ENCODE results near the gene KCNJ9.

Gene KCNJ9

DNA sequence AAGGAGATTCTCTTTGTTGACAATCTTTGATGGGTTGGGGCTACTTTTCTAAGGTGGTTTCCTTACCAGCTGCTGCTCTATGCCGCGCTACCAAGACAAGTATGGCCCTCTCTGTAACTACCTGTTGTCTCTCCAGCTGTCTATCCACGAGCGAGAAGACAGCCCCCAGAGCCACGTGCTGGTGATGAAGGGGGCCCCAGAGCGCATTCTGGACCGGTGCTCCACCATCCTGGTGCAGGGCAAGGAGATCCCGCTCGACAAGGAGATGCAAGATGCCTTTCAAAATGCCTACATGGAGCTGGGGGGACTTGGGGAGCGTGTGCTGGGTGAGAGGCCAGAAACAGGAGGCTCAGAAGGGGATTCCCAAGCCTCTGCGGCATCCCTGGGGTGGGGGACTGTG lies 48.6 kb downstream of the KCNJ9 start:
- Histone ChIP-seq H3K4me2 (no peak overlapping the region), H3K79me2 (ENCODE audit: insufficient read depth, low read depth) (no peaks in the 10 kb centered on the region), H3K27ac (no peak overlapping the region), H3K4me1 (ENCODE audit: low read depth, poor library complexity, severe bottlenecking) (peaks cover 11% of the 10 kb centered on the region), H3K4me3 (IDR thresholded peaks at IDR 0.05; ENCODE audit: insufficient read depth, low read depth, low read length) (no peak overlapping the region), H3K9ac (no peak overlapping the region), H4K20me1 (ENCODE audit: insufficient read depth) (no peaks in the 10 kb centered on the region), H3K36me3 (ENCODE audit: insufficient read depth) (no peaks in the 10 kb centered on the region), H2AFZ (ENCODE audit: low read depth) (no peak overlapping the region), H3K27me3 (ENCODE audit: insufficient read depth, low read depth) (no peaks in the 10 kb centered on the region)
- no peak for TF ChIP-seq CTCF (conservative IDR thresholded peaks at IDR 0.05; ENCODE audit: low read depth, low read length)

DNA sequence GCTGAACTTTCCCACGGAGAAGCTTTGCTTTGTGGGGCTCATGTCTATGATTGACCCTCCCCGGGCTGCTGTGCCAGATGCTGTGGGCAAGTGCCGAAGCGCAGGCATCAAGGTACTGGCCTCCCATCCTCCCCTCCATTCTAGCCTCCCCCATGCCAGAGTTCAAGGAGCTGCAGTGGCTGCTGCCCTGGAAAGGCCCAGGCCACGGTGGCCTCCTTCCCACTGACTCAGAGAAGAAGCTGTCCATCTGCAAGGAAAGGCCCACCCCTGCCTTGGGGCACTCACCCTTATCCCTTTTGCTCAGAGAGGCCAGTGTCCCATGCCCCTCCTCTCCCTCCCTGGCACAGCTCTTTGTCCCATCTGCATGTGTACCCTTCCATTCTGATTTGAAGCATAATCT lies 49.1 kb downstream of the KCNJ9 start:
- TF ChIP-seq CTCF (conservative IDR thresholded peaks at IDR 0.05; ENCODE audit: low read depth, low read length), result no peak
- H3K27me3 ChIP-seq (ENCODE audit: insufficient read depth, low read depth), result no peaks in the 10 kb centered on the region
- no peak overlapping the region for H3K27ac ChIP-seq
- no peak overlapping the region for H3K4me3 ChIP-seq (IDR thresholded peaks at IDR 0.05; ENCODE audit: insufficient read depth, low read depth, low read length)
- no peaks in the 10 kb centered on the region for H3K79me2 ChIP-seq (ENCODE audit: insufficient read depth, low read depth)
- no peak overlapping the region for H3K9ac ChIP-seq
- H4K20me1 ChIP-seq (ENCODE audit: insufficient read depth), result no peaks in the 10 kb centered on the region
- H3K4me1 ChIP-seq (ENCODE audit: low read depth, poor library complexity, severe bottlenecking), result peaks cover 9% of the 10 kb centered on the region
- H3K36me3 ChIP-seq (ENCODE audit: insufficient read depth), result no peaks in the 10 kb centered on the region
- H3K4me2 ChIP-seq, result no peak overlapping the region
- no peak overlapping the region for H2AFZ ChIP-seq (ENCODE audit: low read depth)

DNA sequence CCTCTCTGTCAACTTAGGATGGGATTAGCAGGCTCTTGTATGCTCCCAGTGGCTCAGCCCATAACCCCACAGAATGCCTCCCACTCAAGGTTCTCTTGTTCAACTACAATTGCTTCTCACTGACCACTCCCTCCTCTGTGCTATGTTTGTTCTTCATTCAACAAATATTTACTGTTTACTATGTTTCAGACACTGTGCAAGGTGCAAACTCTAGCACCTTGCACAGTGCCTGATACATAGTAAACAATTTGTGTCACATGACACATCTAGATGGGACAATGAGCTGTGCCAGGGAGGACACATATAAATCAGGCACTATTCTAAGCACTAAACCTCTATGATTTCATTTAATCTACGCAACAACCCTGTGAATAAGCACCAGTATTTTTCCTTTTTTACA lies 49.6 kb downstream of the KCNJ9 start:
- Histone ChIP-seq H3K27ac (no peak overlapping the region), H4K20me1 (ENCODE audit: insufficient read depth) (no peaks in the 10 kb centered on the region), H3K36me3 (ENCODE audit: insufficient read depth) (no peaks in the 10 kb centered on the region), H3K4me3 (IDR thresholded peaks at IDR 0.05; ENCODE audit: insufficient read depth, low read depth, low read length) (no peak overlapping the region), H3K4me1 (ENCODE audit: low read depth, poor library complexity, severe bottlenecking) (peaks cover 4% of the 10 kb centered on the region), H2AFZ (ENCODE audit: low read depth) (no peak overlapping the region), H3K79me2 (ENCODE audit: insufficient read depth, low read depth) (no peaks in the 10 kb centered on the region), H3K27me3 (ENCODE audit: insufficient read depth, low read depth) (no peaks in the 10 kb centered on the region), H3K9ac (no peak overlapping the region), H3K4me2 (no peak overlapping the region)
- no peak for TF ChIP-seq CTCF (conservative IDR thresholded peaks at IDR 0.05; ENCODE audit: low read depth, low read length)

DNA sequence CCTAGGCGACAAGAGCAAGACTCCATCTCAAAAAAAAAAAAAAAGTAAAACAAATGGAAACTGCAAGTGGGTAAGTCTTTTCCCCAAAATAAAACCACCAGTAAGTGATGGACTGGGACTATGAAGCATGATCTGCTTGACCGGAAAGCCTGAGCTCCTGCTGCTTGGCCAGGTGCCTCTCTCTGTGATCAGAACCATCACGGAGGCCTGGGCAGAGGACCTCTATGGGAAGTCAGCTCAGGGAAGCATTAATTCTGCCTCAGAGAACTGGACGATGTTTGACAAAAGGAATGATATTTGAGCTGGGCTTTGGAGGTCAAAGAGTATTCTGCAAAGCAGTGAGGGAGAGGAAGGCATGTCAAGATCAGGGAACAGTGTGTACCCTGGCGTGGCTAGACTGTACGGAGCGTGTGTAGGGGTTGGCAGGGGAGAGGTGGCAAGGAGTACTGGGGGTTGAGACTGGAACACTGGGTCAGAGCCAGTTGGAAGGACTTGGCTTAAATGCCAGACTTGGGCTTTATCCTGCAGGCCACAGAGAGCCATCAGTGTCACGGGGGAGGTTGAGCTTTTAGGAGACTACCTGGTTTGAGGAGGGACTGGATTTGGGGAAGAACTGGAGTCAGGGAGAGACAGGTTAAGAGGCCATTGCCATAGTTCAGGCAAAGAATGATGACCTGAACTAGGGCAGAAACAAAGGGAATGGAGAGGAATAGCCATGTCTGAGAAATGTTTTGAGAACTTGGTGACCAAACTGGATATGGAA lies 50.6 kb downstream of the KCNJ9 start:
- no peak overlapping the region for H3K4me3 ChIP-seq (IDR thresholded peaks at IDR 0.05; ENCODE audit: insufficient read depth, low read depth, low read length)
- no peak overlapping the region for H3K9ac ChIP-seq
- H4K20me1 ChIP-seq (ENCODE audit: insufficient read depth), result no peaks in the 10 kb centered on the region
- no peaks in the 10 kb centered on the region for H3K27me3 ChIP-seq (ENCODE audit: insufficient read depth, low read depth)
- no peak for TF ChIP-seq CTCF (conservative IDR thresholded peaks at IDR 0.05; ENCODE audit: low read depth, low read length)
- H3K27ac ChIP-seq, result no peak overlapping the region
- H3K4me1 ChIP-seq (ENCODE audit: low read depth, poor library complexity, severe bottlenecking), result no peaks in the 10 kb centered on the region
- no peak overlapping the region for H2AFZ ChIP-seq (ENCODE audit: low read depth)
- H3K36me3 ChIP-seq (ENCODE audit: insufficient read depth), result no peaks in the 10 kb centered on the region
- H3K4me2 ChIP-seq, result no peak overlapping the region
- H3K79me2 ChIP-seq (ENCODE audit: insufficient read depth, low read depth), result no peaks in the 10 kb centered on the region

Measured in KMS-11 (cell line).